ENCODE data around the gene MAP3K5.

MAP3K5 gene

DNA sequence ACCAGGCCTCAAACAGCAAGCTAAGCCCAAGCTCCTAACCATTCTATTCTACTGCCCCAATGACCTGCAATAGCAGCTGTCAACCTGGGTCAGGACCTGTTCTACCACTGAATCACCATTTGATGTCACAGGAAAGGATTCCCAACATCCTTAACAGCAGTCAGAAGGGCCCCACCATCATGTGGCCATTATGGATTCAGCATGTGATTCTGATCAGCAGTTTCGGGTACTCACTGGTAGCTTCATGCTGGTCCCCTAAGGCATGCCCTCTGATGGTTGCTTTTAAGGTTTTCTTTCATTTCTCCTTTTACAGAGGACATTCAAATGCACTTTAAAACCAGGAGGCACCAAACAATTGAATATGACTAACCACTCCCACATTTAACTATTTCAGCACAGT lies 204.8 kb downstream of the MAP3K5 start:
- TF ChIP-seq FOXP2 (optimal IDR thresholded peaks at IDR 0.05; ENCODE audit: borderline replicate concordance, extremely low read depth, extremely low read length, insufficient read depth) (no peak), POLR2AphosphoS5 (IDR thresholded peaks at IDR 0.05; ENCODE audit: low read depth, low read length) (no peak)

DNA sequence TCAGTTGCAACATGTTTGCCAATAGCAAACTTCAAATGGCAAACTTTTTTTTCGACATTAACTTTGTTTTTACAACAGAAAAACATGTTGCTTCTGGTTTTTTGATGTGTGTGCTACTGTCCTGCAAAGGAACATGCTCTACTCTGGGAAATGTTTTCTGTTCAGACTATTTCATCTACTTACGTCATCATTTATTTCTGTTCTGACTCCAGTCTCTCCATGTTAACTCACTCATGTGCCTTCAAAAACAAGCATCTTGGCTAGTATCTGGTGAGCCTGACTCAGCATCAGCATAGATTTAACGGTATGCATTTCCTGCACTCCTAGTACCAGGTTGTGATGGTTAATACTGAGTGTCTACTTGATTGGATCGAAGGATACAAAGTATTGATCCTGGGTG lies 206.0 kb downstream of the MAP3K5 start:
- TF ChIP-seq, protein P1, sequence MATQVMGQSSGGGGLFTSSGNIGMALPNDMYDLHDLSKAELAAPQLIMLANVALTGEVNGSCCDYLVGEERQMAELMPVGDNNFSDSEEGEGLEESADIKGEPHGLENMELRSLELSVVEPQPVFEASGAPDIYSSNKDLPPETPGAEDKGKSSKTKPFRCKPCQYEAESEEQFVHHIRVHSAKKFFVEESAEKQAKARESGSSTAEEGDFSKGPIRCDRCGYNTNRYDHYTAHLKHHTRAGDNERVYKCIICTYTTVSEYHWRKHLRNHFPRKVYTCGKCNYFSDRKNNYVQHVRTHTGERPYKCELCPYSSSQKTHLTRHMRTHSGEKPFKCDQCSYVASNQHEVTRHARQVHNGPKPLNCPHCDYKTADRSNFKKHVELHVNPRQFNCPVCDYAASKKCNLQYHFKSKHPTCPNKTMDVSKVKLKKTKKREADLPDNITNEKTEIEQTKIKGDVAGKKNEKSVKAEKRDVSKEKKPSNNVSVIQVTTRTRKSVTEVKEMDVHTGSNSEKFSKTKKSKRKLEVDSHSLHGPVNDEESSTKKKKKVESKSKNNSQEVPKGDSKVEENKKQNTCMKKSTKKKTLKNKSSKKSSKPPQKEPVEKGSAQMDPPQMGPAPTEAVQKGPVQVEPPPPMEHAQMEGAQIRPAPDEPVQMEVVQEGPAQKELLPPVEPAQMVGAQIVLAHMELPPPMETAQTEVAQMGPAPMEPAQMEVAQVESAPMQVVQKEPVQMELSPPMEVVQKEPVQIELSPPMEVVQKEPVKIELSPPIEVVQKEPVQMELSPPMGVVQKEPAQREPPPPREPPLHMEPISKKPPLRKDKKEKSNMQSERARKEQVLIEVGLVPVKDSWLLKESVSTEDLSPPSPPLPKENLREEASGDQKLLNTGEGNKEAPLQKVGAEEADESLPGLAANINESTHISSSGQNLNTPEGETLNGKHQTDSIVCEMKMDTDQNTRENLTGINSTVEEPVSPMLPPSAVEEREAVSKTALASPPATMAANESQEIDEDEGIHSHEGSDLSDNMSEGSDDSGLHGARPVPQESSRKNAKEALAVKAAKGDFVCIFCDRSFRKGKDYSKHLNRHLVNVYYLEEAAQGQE (IDR thresholded peaks at IDR 0.05; ENCODE audit: insufficient read depth in 1 of 2, low read depth in 2 of 2, low read length in 2 of 2), result no peak
- TF ChIP-seq POLR2AphosphoS5 (IDR thresholded peaks at IDR 0.05; ENCODE audit: low read depth, low read length), result no peak
- TF ChIP-seq SIN3A (IDR thresholded peaks at IDR 0.05; ENCODE audit: borderline replicate concordance, insufficient read depth, low read length), result no peak
- no peak for TF ChIP-seq FOXP2 (optimal IDR thresholded peaks at IDR 0.05; ENCODE audit: borderline replicate concordance, extremely low read depth, extremely low read length, insufficient read depth)
- no peak for TF ChIP-seq TAF1 (IDR thresholded peaks at IDR 0.05; ENCODE audit: borderline replicate concordance, insufficient read depth, low read length)

DNA sequence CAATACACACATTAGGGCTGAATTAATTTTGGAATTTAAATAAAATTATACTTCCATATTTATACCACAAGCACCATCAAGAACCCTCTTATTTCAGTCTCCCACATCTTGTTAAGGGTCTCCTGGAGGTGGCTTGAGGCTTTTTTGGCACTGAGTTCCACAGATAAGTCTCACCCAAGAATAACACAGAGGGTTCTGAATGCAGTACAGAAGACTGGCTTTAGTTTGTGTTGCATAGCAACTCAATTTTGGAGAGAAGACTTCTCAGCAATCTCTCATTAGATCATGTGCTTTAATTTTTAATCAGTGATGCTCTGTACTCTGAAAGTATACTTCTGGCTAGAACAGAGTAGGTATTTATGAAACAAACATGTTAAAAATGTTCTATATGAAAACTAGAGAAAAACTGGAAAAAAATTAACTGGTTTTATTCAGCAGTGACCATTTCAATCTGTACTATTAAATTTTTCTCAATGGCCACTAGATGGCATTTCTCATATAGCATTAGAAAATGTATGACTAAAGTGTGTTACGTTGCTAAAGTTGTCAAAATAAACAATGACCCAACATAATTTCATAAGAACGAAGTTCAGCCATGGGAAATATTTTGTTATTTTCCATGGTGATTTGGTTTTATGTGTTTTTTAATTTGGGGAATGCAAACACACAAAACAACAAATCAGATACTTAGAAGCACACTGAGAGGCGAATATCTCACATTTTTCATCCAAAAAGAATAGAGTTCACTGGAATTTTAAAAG lies 209.4 kb downstream of the MAP3K5 start:
- TF ChIP-seq TAF1 (IDR thresholded peaks at IDR 0.05; ENCODE audit: borderline replicate concordance, insufficient read depth, low read length), result no peak
- TF ChIP-seq, protein P1 (IDR thresholded peaks at IDR 0.05; ENCODE audit: insufficient read depth in 1 of 2, low read depth in 2 of 2, low read length in 2 of 2), result no peak
- no peak for TF ChIP-seq FOXP2 (optimal IDR thresholded peaks at IDR 0.05; ENCODE audit: borderline replicate concordance, extremely low read depth, extremely low read length, insufficient read depth)
- no peak for TF ChIP-seq POLR2AphosphoS5 (IDR thresholded peaks at IDR 0.05; ENCODE audit: low read depth, low read length)
- no peak for TF ChIP-seq SIN3A (IDR thresholded peaks at IDR 0.05; ENCODE audit: borderline replicate concordance, insufficient read depth, low read length)

DNA sequence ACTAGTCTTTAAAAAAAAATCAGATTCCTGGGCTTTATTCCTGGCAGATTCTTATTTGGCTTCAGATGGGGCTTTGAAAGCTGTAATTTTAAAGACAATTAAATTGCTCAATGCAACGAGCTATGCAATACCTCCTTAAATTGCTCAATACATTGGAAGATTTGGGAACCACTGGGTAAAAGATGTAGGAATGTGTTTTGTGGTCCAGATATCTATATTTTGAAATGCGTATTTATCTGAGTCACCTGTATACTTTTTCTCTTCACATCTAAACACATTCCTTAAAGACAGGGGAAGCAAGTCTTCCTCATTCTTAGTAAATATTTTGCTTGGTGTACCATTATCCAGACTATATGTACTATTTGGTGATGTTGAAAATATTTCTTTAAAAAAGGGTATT lies 212.5 kb downstream of the MAP3K5 start:
- no peak for TF ChIP-seq SIN3A (IDR thresholded peaks at IDR 0.05; ENCODE audit: borderline replicate concordance, insufficient read depth, low read length)
- TF ChIP-seq, protein P1 (IDR thresholded peaks at IDR 0.05; ENCODE audit: insufficient read depth in 1 of 2, low read depth in 2 of 2, low read length in 2 of 2), result no peak

DNA sequence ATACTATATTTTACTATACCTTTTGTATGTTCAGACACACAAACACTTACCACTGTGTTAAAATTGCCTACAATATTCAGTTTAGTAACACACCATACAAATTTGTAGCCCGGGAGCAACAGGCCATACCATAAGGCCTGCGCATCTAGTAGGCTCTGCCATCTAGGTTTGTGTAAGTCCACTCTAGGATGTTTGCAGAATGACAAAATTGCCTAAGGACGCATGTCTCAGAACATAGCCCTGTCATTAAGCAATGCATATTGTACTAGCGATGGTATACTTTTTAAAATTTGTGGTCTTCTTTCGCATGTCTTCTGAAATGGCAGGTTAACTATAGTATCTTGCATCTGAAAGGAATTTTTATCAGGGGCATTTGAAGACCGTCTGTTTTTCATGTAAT lies 215.5 kb downstream of the MAP3K5 start:
- no peak for TF ChIP-seq POLR2AphosphoS5 (IDR thresholded peaks at IDR 0.05; ENCODE audit: low read depth, low read length)
- TF ChIP-seq, protein P1 (IDR thresholded peaks at IDR 0.05; ENCODE audit: insufficient read depth in 1 of 2, low read depth in 2 of 2, low read length in 2 of 2), result no peak
- no peak for TF ChIP-seq TAF1 (IDR thresholded peaks at IDR 0.05; ENCODE audit: borderline replicate concordance, insufficient read depth, low read length)
- no peak for TF ChIP-seq SIN3A (IDR thresholded peaks at IDR 0.05; ENCODE audit: borderline replicate concordance, insufficient read depth, low read length)
- no peak for TF ChIP-seq FOXP2 (optimal IDR thresholded peaks at IDR 0.05; ENCODE audit: borderline replicate concordance, extremely low read depth, extremely low read length, insufficient read depth)
